Thoracic aorta (tissue), 2 donors: Measurements from ENCODE around the gene FPGS. TPM values are rescaled to one million over a fixed set of nuclear protein-coding genes. Genes with fewer than 3 reads are reported as not detected.
"Not testable (repeated sequence)": the region's sequence is repeated elsewhere in the genome, so short reads cannot be mapped to it uniquely, and the experiment has no call there.

Experiments used
- ATAC-seq: fragments of 150-250 bp; one replicate; pipeline ENCODE4 v1.8.0; 2017; ENCODE audit warnings: low read depth; ENCODE audit not compliant: insufficient number of reproducible peaks, low FRiP score
- DNase-seq: peaks from one replicate; pipeline ENCODE4 v3.0.0-alpha.2; 2020; ENCODE audit warnings: low spot score
- H3K27ac ChIP-seq, 2 donors: fragments of 200-600 bp; sonication (generic); 1 replicate in 1 of 2; 2 replicates in 1 of 2; pipeline ENCODE4 v1.5.1; 2016; ENCODE audit warnings: mild to moderate bottlenecking in 2 of 2, moderate library complexity in 2 of 2
- H3K27me3 ChIP-seq: fragments of 200-600 bp; sonication (generic); replicated peaks from 2 replicates; pipeline ENCODE4 v1.6.0; 2016; ENCODE audit warnings: mild to moderate bottlenecking; ENCODE audit not compliant: insufficient read depth
- H3K36me3 ChIP-seq: fragments of 200-600 bp; sonication (generic); one replicate; pipeline ENCODE4 v1.5.1; 2016
- H3K4me1 ChIP-seq, 2 donors: fragments of 200-600 bp; sonication (generic); 1 replicate in 1 of 2; 2 replicates in 1 of 2; pipeline versions ENCODE4 v1.5.1 to v1.6.0; 2016; ENCODE audit warnings: low read depth in 2 of 2, mild to moderate bottlenecking in 1 of 2; ENCODE audit not compliant: control insufficient read depth in 1 of 2
- H3K4me3 ChIP-seq: fragments of 200-600 bp; sonication (generic); 2 replicates; pipeline ENCODE4 v1.5.1; 2016; ENCODE audit warnings: mild to moderate bottlenecking
- H3K9me3 ChIP-seq: fragments of 200-600 bp; sonication (generic); 2 replicates; pipeline ENCODE4 v1.5.1; 2016
- CTCF ChIP-seq: fragments of 200-600 bp; sonication (generic); IDR thresholded peaks from one replicate; pipeline ENCODE4 v1.5.1; 2019; ENCODE audit warnings: antibody characterized with exemption
- total RNA-seq, 2 donors: library from RNA; depleted of rRNA; stranded (reverse); fragments of >200 nt; gene quantifications; one replicate each; pipeline versions ENCODE4 v1.1.0 to v1.2.3, GENCODE V29; 2016

The FPGS gene
- total RNA-seq, 2 donors from 2014 or later, result 119 to 136 TPM

GRCh38 chr9:127837346-127837745, 34.7 kb downstream of the FPGS start:
- no peak for TF ChIP-seq CTCF
- DNase-seq, result no peak
- Histone ChIP-seq H3K9me3 (no peaks in the 10 kb centered on the region), H3K27me3 (no peaks in the 10 kb centered on the region), H3K36me3 (peaks cover 12% of the 10 kb centered on the region), H3K4me1 (peaks cover 66 to 90% of the 10 kb centered on the region in 2 donors), H3K27ac (peak overlapping the region; percentile 95 to 97), H3K4me3 (no peak overlapping the region)
- ATAC-seq, result no peak

- H3K36me3 ChIP-seq, result peaks cover 18% of the 10 kb centered on the region
- ATAC-seq, result peak; percentile 56
- TF ChIP-seq CTCF, result no peak
- peak overlapping the region; percentile 95 to 97 for H3K27ac ChIP-seq
- no peaks in the 10 kb centered on the region for H3K9me3 ChIP-seq
- peak; percentile 95 for DNase-seq
- H3K4me1 ChIP-seq, result peaks cover 57 to 78% of the 10 kb centered on the region in 2 donors
- peak overlapping the region; percentile 50 for H3K4me3 ChIP-seq
- H3K27me3 ChIP-seq, result no peaks in the 10 kb centered on the region
Measured at GRCh38 chr9:127838375-127839078, 35.8 kb downstream of the FPGS start.

GRCh38 chr9:127841087-127841835, 38.6 kb downstream of the FPGS start:
- DNase-seq, result no peak
- Histone ChIP-seq H3K4me1 (peaks cover 59 to 76% of the 10 kb centered on the region in 2 donors), H3K27me3 (no peaks in the 10 kb centered on the region), H3K27ac (peak overlapping the region; percentile 95 to 97), H3K9me3 (no peaks in the 10 kb centered on the region), H3K4me3 (no peak overlapping the region), H3K36me3 (peaks cover 18% of the 10 kb centered on the region)
- no peak for TF ChIP-seq CTCF
- no peak for ATAC-seq

- Histone ChIP-seq H3K4me1 (peaks cover 44 to 63% of the 10 kb centered on the region in 2 donors), H3K36me3 (peaks cover 23% of the 10 kb centered on the region)
- DNase-seq, result no peak
Measured at GRCh38 chr9:127844821-127845359, 42.2 kb downstream of the FPGS start.

GRCh38 chr9:127845619-127846018, 42.9 kb downstream of the FPGS start:
- not testable (repeated sequence) for H3K27me3 ChIP-seq, ATAC-seq, H3K9me3 ChIP-seq, DNase-seq, H3K4me3 ChIP-seq
- H3K27ac ChIP-seq, result peak overlapping the region; percentile 88 to 97
- H3K36me3 ChIP-seq, result peaks cover 26% of the 10 kb centered on the region
- H3K4me1 ChIP-seq, result peaks cover 44 to 62% of the 10 kb centered on the region in 2 donors

More at GRCh38 chr9:127844821-127845359, 42.2 kb downstream of the FPGS start:
- Histone ChIP-seq H3K27ac (peak overlapping the region; percentile 88 to 97), H3K9me3 (peaks cover 5% of the 10 kb centered on the region), H3K4me3 (peak overlapping the region; percentile 13), H3K27me3 (no peaks in the 10 kb centered on the region)
- no peak for TF ChIP-seq CTCF
- no peak for ATAC-seq
